Stimulated activated CD8-positive, alpha-beta memory T cell treated with anti-CD3 and anti-CD28 coated beads, Interleukin-4, amount 100 ng/mL, for 4 hours (primary cell): ENCODE data around the gene RPS6KA3.
"Not testable (repeated sequence)": the region's sequence is repeated elsewhere in the genome, so short reads cannot be mapped to it uniquely, and the experiment has no call there.

ENCODE experiments used
- DNase-seq, 2 donors: peaks; one replicate each; pipeline ENCODE4 v3.0.0-alpha.2; 2020; ENCODE audit warnings: low read depth in 2 of 2, low spot score in 1 of 2

The RPS6KA3 gene

DNA sequence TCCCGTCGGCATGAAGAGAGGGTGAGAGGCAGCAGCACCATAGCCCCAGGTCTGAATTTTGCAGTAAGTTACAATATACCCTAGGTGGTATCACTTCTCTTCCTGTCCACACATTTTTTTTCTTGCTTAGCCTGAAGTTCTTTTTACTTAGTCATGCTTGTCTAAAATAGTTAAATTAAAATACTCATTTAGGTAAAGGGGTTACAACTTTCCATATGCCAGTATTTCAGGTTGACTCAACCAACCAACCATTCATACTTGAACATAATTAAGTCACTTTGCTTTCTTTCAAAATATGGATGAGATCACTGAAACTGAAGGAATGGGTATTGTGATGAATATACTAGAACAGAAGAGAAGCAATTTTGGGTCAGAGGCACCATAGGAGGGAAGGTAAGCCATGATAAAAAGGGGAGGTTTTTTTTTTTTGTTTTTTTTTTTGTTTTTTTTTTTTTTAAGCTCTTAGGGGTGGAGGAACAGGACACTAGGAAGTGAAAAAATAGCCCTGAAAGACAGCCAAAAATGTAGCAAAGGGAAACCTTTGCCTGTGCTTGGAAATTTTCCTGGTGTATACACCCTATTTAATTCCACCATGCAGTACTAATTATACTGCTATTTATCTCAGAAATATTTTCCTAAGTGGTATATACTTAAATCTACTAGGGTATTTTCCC, 41.8 kb downstream of the RPS6KA3 start:
- no peak for DNase-seq

DNA sequence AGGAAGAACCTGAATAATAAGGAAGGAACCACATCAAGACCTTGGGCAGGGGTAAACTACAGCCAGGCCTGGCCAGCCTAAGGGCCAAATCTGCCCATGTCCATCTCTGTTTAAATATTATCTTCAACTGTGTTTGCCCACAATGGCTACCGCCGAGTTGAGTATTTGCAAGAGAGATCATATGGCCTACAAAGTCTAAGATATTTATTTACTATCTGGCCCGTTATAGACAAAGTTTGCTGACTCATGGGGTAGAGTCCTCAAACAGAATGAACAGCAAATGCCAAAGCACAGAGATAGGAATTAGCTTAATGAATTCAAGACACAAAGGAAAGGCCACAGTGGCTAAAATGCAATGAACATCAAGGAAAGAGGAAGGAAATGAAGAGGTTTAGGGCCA, 44.8 kb downstream of the RPS6KA3 start:
- no peak for DNase-seq

DNA sequence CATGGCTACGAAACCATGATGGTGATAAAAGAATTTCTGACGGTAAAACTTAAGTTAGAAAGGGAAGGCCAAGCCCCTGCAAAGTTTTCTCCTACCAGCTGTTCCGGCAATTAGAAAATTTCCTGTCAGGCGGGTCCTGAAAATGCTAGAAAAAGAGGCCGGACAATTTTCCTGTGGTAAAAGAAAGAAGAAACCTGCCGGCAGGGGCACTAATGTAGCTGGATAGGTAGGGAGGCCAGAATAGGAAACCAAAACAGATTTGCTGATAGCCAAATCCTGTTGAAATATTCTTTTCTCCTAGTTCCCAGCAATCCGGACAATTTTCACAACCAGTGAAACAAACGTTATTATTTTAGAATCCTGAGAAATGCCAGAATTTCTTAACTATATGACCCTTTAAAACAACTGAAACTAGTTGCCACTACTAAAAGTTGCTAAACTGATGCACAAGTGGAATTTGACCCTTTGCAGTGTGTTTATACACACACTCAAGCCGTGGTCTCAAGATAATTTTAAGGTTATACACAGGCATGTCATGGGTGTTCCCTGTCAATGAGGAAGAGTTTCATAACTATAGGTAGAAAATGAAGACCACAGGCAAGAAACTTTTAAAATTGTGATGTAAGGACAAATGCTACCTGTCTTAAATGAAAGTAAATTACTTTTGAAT, 47.7 kb downstream of the RPS6KA3 start:
- no peak for DNase-seq

- DNase-seq: no peak
Measured at GRCh38 chrX:20217906-20218305, 48.8 kb downstream of the RPS6KA3 start.

- no peak for DNase-seq
Measured at GRCh38 chrX:20217271-20217670, 49.4 kb downstream of the RPS6KA3 start.

DNA sequence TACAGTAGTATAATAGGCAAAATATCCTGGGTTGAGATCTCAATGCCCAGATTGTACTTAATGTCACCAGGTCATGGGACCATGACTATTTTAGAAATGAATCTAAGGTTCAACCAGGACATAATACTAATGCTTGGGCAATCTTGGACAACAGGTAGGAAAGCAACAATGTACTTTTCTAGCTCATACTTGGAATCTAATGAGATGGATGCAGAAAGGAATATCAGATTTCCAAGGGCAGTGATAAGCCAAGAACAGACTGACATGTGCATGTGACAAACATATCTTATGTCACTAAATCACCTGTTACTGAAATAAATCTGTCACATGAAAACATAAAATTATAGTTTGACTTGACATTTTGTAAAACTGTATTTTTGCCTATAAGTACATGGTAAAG, 51.1 kb downstream of the RPS6KA3 start:
- DNase-seq: no peak

GRCh38 chrX:20212486-20213089, 54.1 kb downstream of the RPS6KA3 start:
- DNase-seq: no peak

DNA sequence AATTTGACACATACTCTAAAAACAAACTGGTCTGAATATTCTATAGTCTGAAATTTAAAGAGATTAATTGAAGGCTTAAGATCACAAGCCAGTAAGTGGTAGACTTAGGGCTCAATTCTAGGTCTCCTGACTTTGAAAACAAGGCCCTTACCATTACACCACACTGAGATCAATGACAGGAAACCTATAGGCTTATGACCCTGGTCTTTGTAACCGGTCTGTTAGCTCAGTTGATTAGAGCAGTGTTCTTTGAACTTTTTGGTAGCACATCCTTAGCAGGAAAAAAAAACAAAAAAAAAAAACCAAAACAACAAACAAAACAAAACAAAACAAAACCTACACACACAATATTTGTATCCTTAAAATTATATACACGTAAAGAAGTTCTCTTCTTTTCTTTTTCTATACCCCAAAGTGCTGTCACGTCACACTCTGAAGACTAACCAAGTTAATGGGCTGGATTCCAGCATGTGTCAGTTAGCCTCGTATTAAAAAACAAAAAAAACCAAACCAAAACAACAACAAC, 55.4 kb downstream of the RPS6KA3 start:
- no peak for DNase-seq

DNA sequence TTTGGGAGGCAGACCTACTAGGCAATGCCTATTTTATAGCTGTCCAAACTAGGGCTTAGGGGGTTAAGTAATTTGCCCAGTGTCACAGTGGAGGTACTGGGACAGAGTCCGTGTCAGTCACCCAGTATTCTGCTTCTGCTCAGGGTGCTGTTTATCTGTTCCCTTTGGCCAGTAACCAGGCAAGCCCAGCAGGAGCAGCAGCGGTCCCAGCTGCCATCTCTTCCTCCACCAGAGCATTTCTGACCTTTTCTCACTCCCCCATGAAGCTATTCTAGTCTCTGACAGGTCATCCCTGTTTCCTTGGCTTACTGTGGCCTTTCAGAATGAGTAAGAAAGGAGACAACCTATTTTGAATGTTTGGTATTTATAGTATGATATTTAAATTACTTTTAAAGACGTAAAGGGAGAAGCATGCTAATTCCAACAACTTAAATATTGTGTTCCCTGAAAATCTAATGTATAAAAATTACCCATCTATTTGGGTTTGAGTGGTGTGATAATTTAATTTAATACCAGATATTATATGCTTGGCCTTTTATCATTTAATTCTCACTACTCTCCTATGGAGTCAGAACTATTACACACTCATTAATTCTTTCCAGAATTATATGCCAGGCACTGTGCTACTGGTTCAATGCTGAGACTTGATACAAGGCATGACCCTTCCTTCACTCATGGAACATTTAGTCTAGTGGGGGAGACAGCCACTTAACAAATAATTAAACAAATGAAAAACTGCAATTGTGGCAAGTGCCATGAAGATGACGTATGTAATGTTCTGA, 60.6 kb downstream of the RPS6KA3 start:
- no peak for DNase-seq

DNA sequence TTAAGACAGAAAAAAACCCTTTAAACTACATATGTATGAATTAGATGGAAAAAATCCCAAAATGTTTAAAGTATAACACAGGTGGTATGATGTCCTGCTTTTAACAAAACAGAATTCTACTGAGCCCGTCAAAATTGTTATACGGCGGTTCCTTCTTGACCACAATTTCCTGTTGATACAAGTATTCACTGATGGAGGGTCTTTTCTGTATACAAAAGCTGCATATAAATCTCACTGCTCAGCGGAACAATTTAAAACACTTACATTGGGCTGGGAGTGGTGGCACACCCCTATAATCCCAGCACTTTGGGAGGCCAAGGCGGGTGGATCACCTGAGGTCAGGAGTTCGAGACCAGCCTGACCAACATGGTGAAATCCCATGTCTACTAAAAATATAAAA, 62.4 kb downstream of the RPS6KA3 start:
- DNase-seq: no peak

- no peak for DNase-seq
Measured at GRCh38 chrX:20197641-20198210, 69.0 kb downstream of the RPS6KA3 start.

- DNase-seq: no peak
Measured at GRCh38 chrX:20189171-20189570, 77.5 kb downstream of the RPS6KA3 start.

DNA sequence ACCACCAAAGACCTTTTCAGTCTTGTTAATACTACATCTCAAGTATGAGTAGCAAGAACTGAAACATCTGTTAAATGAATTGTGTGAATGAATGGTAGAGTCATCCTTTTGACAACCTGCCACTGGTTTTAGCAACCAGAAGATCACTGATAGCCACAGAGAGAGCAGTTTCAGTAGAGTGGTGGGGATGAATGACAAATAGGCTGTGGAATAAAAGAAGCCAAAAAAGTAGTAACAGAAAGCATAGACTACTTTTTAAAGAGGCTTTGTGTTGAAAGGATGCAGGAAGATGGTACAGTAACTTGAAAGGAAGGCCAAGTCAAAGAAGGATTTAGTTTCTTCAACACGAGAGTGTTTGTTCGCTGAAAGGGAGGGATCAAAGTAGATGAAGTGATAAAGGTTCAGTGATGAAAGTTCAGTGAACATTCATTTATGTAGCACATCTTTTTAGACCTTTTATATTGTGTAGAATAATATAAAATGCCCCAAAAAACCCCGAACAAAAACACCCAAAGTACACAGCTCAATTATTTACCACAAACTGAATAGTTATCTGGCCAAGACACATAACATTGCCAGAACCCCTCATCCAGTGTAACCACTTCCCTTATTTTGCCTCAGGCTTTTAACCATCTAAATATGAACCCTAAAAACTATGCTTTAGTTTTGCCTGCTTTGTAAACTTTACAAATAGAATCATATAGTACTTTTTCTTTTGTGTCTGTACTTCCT, 84.9 kb downstream of the RPS6KA3 start:
- DNase-seq: no peak

DNA sequence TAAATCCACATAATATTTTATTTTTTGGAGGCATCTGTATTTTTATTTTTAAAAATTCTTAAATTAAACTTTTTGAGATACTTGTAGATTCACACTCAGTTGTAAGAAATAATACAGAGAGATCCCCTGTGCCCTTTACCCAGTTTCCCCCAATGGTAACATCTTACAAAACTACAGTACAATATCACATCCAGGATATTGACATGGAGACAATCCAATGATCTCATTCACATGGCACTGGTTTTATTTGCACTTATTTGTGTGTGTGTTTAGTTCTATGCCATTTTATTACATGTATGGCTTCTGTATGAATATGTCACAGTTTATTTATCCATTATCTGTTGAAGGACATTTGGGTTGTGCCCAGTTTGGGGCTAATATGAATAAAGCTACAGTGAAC, 89.6 kb downstream of the RPS6KA3 start:
- no peak for DNase-seq

DNA sequence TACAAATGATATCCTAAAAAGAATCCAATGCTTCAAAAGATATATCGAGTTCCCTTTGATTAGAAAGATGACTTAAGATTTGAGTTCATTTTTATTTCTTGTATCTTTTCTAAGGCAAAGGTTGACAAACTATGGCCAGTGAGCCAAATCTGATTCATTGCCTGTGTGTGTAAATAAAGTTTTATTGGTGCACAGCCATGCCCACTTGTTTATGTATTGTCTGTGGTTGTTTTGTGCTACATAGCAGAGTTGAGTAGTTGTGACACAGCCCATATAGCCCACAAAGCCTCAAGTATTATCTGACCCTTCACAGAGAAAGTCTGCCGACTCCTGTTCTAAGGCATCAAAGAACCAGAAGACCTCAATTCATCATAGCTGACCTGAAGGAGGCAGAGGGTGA, 92.9 kb downstream of the RPS6KA3 start:
- DNase-seq: no peak

DNA sequence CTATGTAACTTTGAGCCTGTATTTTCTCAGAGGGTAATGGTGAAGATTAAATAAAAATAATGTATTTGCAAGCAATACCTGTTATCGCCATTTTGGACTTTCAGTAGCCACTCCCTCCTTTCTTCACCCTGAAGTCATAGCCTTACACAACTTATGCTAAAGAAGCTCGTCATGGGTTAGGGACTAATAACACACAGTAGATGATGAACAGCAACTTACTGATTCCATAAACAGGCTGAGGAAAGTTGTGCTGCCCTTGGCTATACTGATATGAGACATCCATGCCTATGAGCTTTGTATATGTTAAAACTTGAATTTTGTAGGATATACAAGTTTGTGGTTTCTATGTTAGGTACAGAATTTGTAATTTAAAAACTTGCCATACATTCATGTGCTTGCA, 93.4 kb downstream of the RPS6KA3 start:
- no peak for DNase-seq

GRCh38 chrX:20171887-20172286, 94.8 kb downstream of the RPS6KA3 start:
- no peak for DNase-seq

- DNase-seq: not testable (repeated sequence)
Measured at GRCh38 chrX:20162516-20162915, 104.2 kb downstream of the RPS6KA3 start.

DNA sequence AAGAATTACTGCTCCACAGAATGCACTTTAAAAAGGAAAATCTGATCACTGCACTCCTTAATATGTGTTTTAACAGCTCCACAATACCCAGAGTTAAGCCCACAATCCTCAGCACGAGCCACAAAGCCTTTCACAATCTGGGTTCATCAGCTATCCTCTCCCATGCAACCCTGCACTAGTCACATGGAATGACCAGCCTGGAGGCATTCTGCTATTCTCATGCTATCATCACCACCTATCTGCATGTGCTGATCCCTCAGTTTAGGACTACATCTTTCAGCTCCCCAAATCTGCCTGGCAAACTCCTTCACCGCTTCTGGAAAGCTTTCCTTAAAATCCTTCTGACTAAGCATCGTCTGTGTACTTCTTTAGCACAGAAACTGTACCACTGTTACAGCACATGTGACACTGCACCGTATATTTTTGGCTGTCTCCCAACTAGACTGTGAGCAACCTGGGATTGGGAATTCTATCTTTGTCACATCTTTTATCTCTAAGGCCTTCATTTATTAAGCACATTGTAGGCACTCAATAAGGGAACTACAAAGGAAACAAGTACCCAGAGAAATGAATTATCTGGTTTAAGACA, 106.8 kb downstream of the RPS6KA3 start:
- no peak for DNase-seq

DNA sequence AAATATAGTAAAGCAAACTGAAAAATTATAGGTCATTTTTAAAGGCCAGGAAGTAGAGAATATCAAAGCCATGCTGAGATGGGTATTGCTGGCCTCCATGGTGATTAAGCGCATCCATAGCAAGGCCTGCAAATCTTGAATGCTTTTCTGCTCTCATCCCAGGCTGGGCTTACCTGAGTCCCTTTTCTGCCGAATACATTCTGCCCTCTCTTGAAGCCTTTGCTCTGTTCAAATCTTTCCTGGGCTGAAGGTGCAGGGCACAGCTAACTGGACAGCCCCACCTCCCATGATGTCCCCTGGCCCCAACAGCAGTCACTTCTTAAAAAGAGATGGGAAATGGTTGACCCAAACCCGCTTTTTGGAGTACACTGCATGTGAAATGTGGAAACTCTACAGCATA, 115.0 kb downstream of the RPS6KA3 start:
- DNase-seq: no peak
